HepG2 (cell line): ENCODE data around the gene ZNF32. TPM values are rescaled to one million over a fixed set of nuclear protein-coding genes. Genes with fewer than 3 reads are reported as not detected.

Source experiments
- ATAC-seq: fragments of 200-7000 bp; cut with Tn5 transposase; 3 replicates; pipeline ENCODE4 v1.9.1; 2020; ENCODE audit warnings: mild to moderate bottlenecking, moderate library complexity
- BruUV-seq: library from RNA; stranded (reverse); fragments of 400-500 nt; replicated peaks from 2 replicates; lab custom pipeline; 2021; lab: Mats Ljungman, UMichigan
- CTCF ChIA-PET: fragments of 300-600 bp; formaldehyde crosslinking; extraction: SDS; loops from one replicate; lab custom pipeline; 2021; ENCODE audit warnings: low total read pairs, inconsistent platforms, low intra/inter-chr PET ratio; lab: Yijun Ruan, JAX
- POLR2A ChIA-PET: fragments of 350-600 bp; sonication (Branson Sonifier 250); formaldehyde crosslinking; loops from one replicate; lab custom pipeline; 2020; ENCODE audit warnings: antibody characterized with exemption, inconsistent platforms; lab: Yijun Ruan, JAX
- DNase-seq: peaks from one replicate; pipeline ENCODE4 v3.0.0-alpha.2; 2015; ENCODE audit warnings: low spot score
- FAIRE-seq: peaks from 3 replicates; lab custom pipeline; 2011; peaks lifted over from hg19 to GRCh38; lab: Jason Lieb, UNC
- H2AFZ ChIP-seq: one replicate; pipeline ENCODE4 v1.6.1; 2011; ENCODE audit warnings: low read length, inconsistent platforms
- H3K27ac ChIP-seq: fragments of 300-600 bp; 3 replicates; pipeline ENCODE4 v1.8.0; 2011; ENCODE audit warnings: mixed run types, mild to moderate bottlenecking, mixed read lengths, low read length, inconsistent platforms; ENCODE audit not compliant: insufficient read depth; ENCODE audit errors: extremely low read length
- H3K27me3 ChIP-seq, 2 experiments: fragments of 200-600 bp in 1 of 2; 2 replicates in 1 of 2; 3 replicates in 1 of 2; pipeline versions ENCODE4 v1.6.0 to v1.8.0; 2011; ENCODE audit warnings: low read length in 2 of 2, mild to moderate bottlenecking in 2 of 2, moderate library complexity in 2 of 2, inconsistent platforms in 1 of 2; ENCODE audit not compliant: insufficient read depth in 2 of 2, control insufficient read depth in 1 of 2
- H3K36me3 ChIP-seq, 2 experiments: fragments of 200-600 bp in 1 of 2; replicated peaks in 1 of 2; 2 replicates in 1 of 2; 3 replicates in 1 of 2; pipeline versions ENCODE4 v1.5.1 to v1.8.0; 2011; ENCODE audit warnings: low read length in 2 of 2, inconsistent platforms in 1 of 2; ENCODE audit not compliant: insufficient read depth in 2 of 2, control insufficient read depth in 1 of 2
- H3K4me1 ChIP-seq: 2 replicates; pipeline ENCODE4 v1.5.1; 2012; ENCODE audit warnings: low read length, inconsistent platforms; ENCODE audit not compliant: insufficient read depth
- H3K4me2 ChIP-seq: 2 replicates; pipeline ENCODE4 v1.6.0; 2011; ENCODE audit warnings: low read depth, low read length, inconsistent platforms
- H3K4me3 ChIP-seq, 3 experiments: fragments of 200-600 bp in 1 of 3; sonication (generic), shearing (Covaris generic) in 1 of 3; replicated peaks in 1 of 3; 2 replicates each; pipeline ENCODE4 v1.5.1; 2011 to 2016; ENCODE audit warnings: low read length in 3 of 3, inconsistent platforms in 2 of 3, low read depth in 2 of 3, mild to moderate bottlenecking in 2 of 3, control low read depth in 1 of 3, mixed read lengths in 1 of 3; ENCODE audit not compliant: insufficient read depth in 1 of 3
- H3K79me2 ChIP-seq: one replicate; pipeline ENCODE4 v1.6.1; 2011; ENCODE audit warnings: low read length, inconsistent platforms; ENCODE audit not compliant: insufficient read depth
- H3K9ac ChIP-seq: 2 replicates; pipeline ENCODE4 v1.6.0; 2011; ENCODE audit warnings: mild to moderate bottlenecking, low read depth, low read length, inconsistent platforms; ENCODE audit not compliant: insufficient read depth
- H3K9me3 ChIP-seq: 2 replicates; pipeline ENCODE4 v1.5.1; 2012; ENCODE audit warnings: mild to moderate bottlenecking, low read length
- H4K20me1 ChIP-seq: 2 replicates; pipeline ENCODE4 v1.6.0; 2011; ENCODE audit warnings: inconsistent platforms, mild to moderate bottlenecking, low read length, moderate library complexity; ENCODE audit not compliant: insufficient read depth
- GABPB1 ChIP-seq: IDR thresholded peaks from 2 replicates; pipeline ENCODE4 v1.6.1; 2016; ENCODE audit warnings: mild to moderate bottlenecking, missing genetic modification reagents, moderate library complexity, missing compliant biosample characterization
- IRF2 ChIP-seq: IDR thresholded peaks from 2 replicates; pipeline ENCODE4 v1.6.1; 2018; ENCODE audit warnings: missing genetic modification reagents, missing compliant biosample characterization
- MED13 ChIP-seq: sonication (generic); formaldehyde crosslinking; IDR thresholded peaks from 2 replicates; pipeline ENCODE4 v1.5.0; 2020; ENCODE audit warnings: missing genetic modification reagents
- SPEN ChIP-seq: sonication (generic); formaldehyde crosslinking; IDR thresholded peaks from 2 replicates; pipeline ENCODE4 v1.5.1; 2020; ENCODE audit warnings: low read depth, mild to moderate bottlenecking, missing genetic modification reagents
- ZSCAN12 ChIP-seq: sonication (generic); formaldehyde crosslinking; IDR thresholded peaks from 2 replicates; pipeline ENCODE4 v1.9.0; 2021; ENCODE audit warnings: mild to moderate bottlenecking, missing genetic modification reagents
- WGBS: methylation state at CpG from one replicate; pipeline ENCODE4 v1.1.6; 2017; ENCODE audit warnings: low lambda C conversion rate; 5-methylcytosine and 5-hydroxymethylcytosine counted together
- in situ Hi-C: cut with HindIII; loops from 2 replicates; pipeline ENCODE4 v1.10.0; 2017; ENCODE audit warnings: low pct_unique_long_range_greater_than_20kb; ENCODE audit not compliant: extremely low pct_ligation_motif_present
- intact Hi-C: fragments of 100-400 bp; cut with micrococcal nuclease; formaldehyde crosslinking; loops from one replicate; pipeline ENCODE4 v1.10.0; 2022; ENCODE audit not compliant: unreplicated experiment
- polyA plus RNA-seq, 8 experiments: library from polyadenylated mRNA; depleted of rRNA in 3 of 8; stranded (reverse) in 7 of 8; unstranded in 1 of 8; fragments of >200 nt; fragmentation: Illumina TruSeq in 4 of 8; extraction: Trizol in 4 of 8; gene quantifications; 2 replicates each; pipeline versions ENCODE4 v1.2.1 to v1.2.3, GENCODE V29; 2011 to 2016; ENCODE audit warnings: low read depth in 4 of 8, missing spikeins in 1 of 8, mixed read lengths in 1 of 8; ENCODE audit not compliant: insufficient read depth in 1 of 8
- total RNA-seq, 5 experiments: library from RNA; depleted of rRNA; stranded (reverse); fragments of >200 nt; fragmentation: Illumina TruSeq; extraction: Trizol; gene quantifications; 2 replicates each; pipeline ENCODE4 v1.2.3, GENCODE V29; 2016; ENCODE audit warnings: low read depth in 1 of 5
- TF ChIP-seq, protein P1 (sequence below): sonication (generic); formaldehyde crosslinking; conservative IDR thresholded peaks from 2 replicates; pipeline ENCODE4 v1.5.0; 2020; ENCODE audit warnings: missing genetic modification reagents

The ZNF32 gene
- total and polyA plus RNA-seq, 2 of the 13 experiments (the other 11 are each of a cell fraction or from before 2014, with no cell fraction given): 12.5 to 16.9 TPM

DNA sequence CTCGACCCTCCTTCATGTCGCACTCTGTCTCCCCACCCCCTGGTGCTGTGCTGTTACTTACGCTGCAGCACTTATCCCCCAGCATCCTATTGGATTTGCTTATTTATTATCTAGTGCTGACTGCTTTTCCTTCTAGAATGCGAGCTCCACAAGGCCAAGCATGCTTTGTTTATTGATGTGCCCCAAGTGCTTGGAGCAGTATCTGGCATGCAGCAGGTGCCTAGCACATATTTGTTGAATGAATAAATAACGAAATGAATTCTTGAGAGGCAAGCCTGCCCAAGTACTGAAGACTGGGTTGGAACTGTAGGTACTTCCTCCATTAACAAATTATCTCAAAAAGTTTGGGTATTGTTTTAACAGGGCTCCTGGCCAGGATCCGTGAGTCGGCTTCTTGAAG is 24.8 kb upstream of the ZNF32 start:
- intact Hi-C loops: no loop called here
- POLR2A ChIA-PET: no interaction called here
- 26% methylated on average over 7 of the region's 7 CpGs for WGBS
- no peaks in the 10 kb centered on the region for H3K79me2 ChIP-seq
- H3K4me2 ChIP-seq: no peak overlapping the region
- FAIRE-seq (no peak), DNase-seq (no peak)
- H3K9me3 ChIP-seq: no peaks in the 10 kb centered on the region
- no TSS peak for BruUV-seq
- H2AFZ ChIP-seq: no peak overlapping the region
- peaks cover 0 to 4% of the 10 kb centered on the region in 2 experiments; a peak in 2 of 5 replicates for H3K27me3 ChIP-seq
- TF ChIP-seq ZSCAN12 (CRISPR knock-in tag) (no peak), GABPB1 (no peak), SPEN (CRISPR knock-in tag) (no peak), MED13 (no peak), IRF2 (no peak)
- TF ChIP-seq, protein P1, sequence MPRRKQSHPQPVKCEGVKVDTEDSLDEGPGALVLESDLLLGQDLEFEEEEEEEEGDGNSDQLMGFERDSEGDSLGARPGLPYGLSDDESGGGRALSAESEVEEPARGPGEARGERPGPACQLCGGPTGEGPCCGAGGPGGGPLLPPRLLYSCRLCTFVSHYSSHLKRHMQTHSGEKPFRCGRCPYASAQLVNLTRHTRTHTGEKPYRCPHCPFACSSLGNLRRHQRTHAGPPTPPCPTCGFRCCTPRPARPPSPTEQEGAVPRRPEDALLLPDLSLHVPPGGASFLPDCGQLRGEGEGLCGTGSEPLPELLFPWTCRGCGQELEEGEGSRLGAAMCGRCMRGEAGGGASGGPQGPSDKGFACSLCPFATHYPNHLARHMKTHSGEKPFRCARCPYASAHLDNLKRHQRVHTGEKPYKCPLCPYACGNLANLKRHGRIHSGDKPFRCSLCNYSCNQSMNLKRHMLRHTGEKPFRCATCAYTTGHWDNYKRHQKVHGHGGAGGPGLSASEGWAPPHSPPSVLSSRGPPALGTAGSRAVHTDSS (CRISPR knock-in tag): no peak
- TF ChIP-seq, all 625 proteins: peak for 0
- H3K4me1 ChIP-seq: no peaks in the 10 kb centered on the region
- no peak overlapping the region for H3K9ac ChIP-seq
- no peak overlapping the region for H3K4me3 ChIP-seq
- no peak overlapping the region for H3K27ac ChIP-seq
- H3K36me3 ChIP-seq: no peaks in the 10 kb centered on the region
- in situ Hi-C loops: loop anchor here (5.0 kb wide), 2 partner anchors 714 to 1189 kb away; partner anchors contain the start of gene CXCL12
- no peaks in the 10 kb centered on the region for H4K20me1 ChIP-seq
- CTCF ChIA-PET: no interaction called here
- no peak for ATAC-seq
